GM13977 (cell line): ENCODE data around the gene USP6NL.
A peak's percentile ranks its signal among the peaks of the same experiment; 100 is the strongest.

ENCODE experiments used
- DNase-seq: peaks from one replicate; pipeline ENCODE4 v3.0.0; 2012; ENCODE audit warnings: low spot score
- CTCF ChIP-seq: IDR thresholded peaks from 2 replicates; pipeline ENCODE4 v1.5.1; 2012; ENCODE audit warnings: mild to moderate bottlenecking, control low read depth; ENCODE audit not compliant: insufficient read depth; ENCODE audit errors: extremely low read depth, missing control alignments
- in situ Hi-C: fragments of 300-500 bp; cut with MboI; formaldehyde crosslinking; loops from one replicate; pipeline ENCODE4 v1.12.0; 2022; ENCODE audit warnings: low sequenced_read_pairs, low pct_unique_long_range_greater_than_20kb, mixed read lengths, inconsistent platforms; ENCODE audit not compliant: unreplicated experiment

USP6NL gene

GRCh38 chr10:11450427-11450826 is 161.0 kb downstream of the USP6NL start:
- DNase-seq, result no peak
- TF ChIP-seq CTCF, result no peak
- in situ Hi-C loops, result no loop called here

DNA sequence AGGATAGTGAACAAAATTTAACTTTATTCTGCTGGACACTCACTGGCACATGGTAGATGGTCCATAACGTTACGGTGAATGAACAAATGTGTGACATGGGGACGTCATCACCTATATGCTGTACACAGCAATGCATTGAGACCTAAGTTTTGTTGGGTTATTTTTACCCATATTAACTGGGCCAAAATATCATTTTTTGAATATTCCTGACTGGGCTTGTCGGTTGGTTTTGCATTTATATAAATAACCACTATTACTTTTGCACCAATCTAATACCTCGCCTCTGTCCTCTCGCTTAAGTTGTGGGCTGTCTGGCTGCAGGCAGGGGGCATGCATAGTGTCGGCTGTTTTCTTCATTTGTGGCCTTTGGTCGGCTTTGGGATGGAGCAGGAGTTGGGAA is 161.7 kb downstream of the USP6NL start:
- TF ChIP-seq CTCF, result no peak
- in situ Hi-C loops, result no loop called here
- no peak for DNase-seq

- no peak for TF ChIP-seq CTCF
- DNase-seq, result peak; percentile 68
- in situ Hi-C loops, result no loop called here
Observed at GRCh38 chr10:11448545-11449244, 162.8 kb downstream of the USP6NL start.

GRCh38 chr10:11448190-11448544 is 163.3 kb downstream of the USP6NL start:
- in situ Hi-C loops, result no loop called here
- peak; percentile 51 for DNase-seq
- no peak for TF ChIP-seq CTCF

DNA sequence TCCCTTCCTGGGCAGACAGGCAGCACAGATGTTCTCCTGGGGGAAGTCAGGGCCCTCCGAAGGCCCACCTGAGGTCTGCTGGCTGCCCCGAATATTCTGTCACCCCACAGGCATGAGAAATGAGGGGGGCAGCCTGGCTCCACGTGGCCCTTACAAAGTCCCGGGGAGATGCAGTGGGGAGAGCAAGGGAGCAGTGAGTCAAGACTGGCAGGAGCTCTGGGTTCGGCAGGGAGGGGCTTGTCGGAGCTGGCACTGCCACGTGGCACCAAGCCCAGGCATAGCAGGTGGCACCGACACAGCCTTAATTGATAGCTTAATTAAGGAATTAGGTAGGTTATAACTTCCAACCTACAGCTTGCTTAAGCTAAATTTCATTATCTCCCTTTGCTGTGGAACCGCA is 163.9 kb downstream of the USP6NL start:
- no peak for DNase-seq
- no peak for TF ChIP-seq CTCF
- in situ Hi-C loops, result no loop called here

GRCh38 chr10:11446864-11447263 is 164.6 kb downstream of the USP6NL start:
- in situ Hi-C loops, result no loop called here
- DNase-seq, result no peak
- no peak for TF ChIP-seq CTCF

DNA sequence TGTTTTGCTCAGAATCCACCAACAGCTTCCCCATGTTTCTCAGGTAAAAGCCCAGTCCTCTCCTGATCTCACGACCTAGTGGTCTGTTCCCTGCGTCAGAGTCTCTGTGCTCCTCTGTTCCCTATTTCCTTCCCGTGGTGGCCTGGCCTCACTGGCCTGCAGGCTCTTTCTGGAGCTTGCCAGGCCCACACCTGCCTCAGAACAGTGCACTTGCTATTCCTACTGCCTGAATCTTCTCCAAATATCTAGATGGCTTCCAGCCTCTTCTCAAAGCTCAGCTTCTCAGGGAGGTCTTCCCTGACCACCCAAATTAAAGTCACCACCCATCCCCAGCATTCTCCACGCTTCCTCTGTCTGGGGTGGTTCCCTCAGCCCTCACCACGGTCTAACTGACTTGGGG is 165.3 kb downstream of the USP6NL start:
- no peak for TF ChIP-seq CTCF
- in situ Hi-C loops, result no loop called here

More for the DNA sequence above, 165.3 kb downstream of the USP6NL start:
- no peak for DNase-seq
